CD4-positive, CD25-positive, alpha-beta regulatory T cell (primary cell): ENCODE results near the gene VSIG2. TPM values are rescaled to one million over a fixed set of nuclear protein-coding genes. Genes with fewer than 3 reads are reported as not detected.

Experiments used
- ATAC-seq, 2 donors: fragments of 150-1000 bp; cut with Tn5 transposase; one replicate each; pipeline ENCODE4 v1.10.0; 2021; ENCODE audit warnings: low read depth in 2 of 2, moderate number of reproducible peaks in 2 of 2, moderate library complexity in 1 of 2
- DNase-seq, 3 donors: peaks; one replicate each; pipeline versions ENCODE4 v3.0.0 to v3.0.0-alpha.2; 2012 to 2022; ENCODE audit warnings: mixed read lengths in 1 of 3
- H3K27ac ChIP-seq: one replicate; pipeline ENCODE4 v1.7.0; 2013; ENCODE audit warnings: mild to moderate bottlenecking, low read length; ENCODE audit not compliant: insufficient read depth, poor library complexity, severe bottlenecking
- H3K27me3 ChIP-seq: one replicate; pipeline ENCODE4 v1.7.0; 2013; ENCODE audit warnings: low read length; ENCODE audit not compliant: control insufficient read depth, insufficient read depth
- H3K36me3 ChIP-seq: one replicate; pipeline ENCODE4 v1.7.0; 2013; ENCODE audit warnings: mild to moderate bottlenecking, low read length, moderate library complexity; ENCODE audit not compliant: control insufficient read depth, insufficient read depth
- H3K4me1 ChIP-seq: 2 replicates; pipeline ENCODE4 v1.7.0; 2013; ENCODE audit warnings: mild to moderate bottlenecking, low read length; ENCODE audit not compliant: insufficient read depth, control insufficient read depth, poor library complexity, severe bottlenecking
- H3K4me3 ChIP-seq: one replicate; pipeline ENCODE4 v1.7.0; 2013; ENCODE audit warnings: low read depth, mild to moderate bottlenecking, low read length, moderate library complexity
- H3K9me3 ChIP-seq, 2 experiments: 1 replicate in 1 of 2; 2 replicates in 1 of 2; pipeline ENCODE4 v1.7.0; 2013; ENCODE audit warnings: low read length in 2 of 2, mild to moderate bottlenecking in 1 of 2, moderate library complexity in 1 of 2; ENCODE audit not compliant: control insufficient read depth in 2 of 2
- H3K27ac Mint-ChIP-seq, 3 donors: one replicate each; pipeline ENCODE4 v1.8.0; 2020 to 2022; ENCODE audit warnings: mild to moderate bottlenecking in 3 of 3, mixed read lengths in 3 of 3, moderate library complexity in 2 of 3
- H3K27me3 Mint-ChIP-seq: one replicate; pipeline ENCODE4 v1.8.0; 2022; ENCODE audit warnings: mild to moderate bottlenecking, mixed read lengths
- H3K36me3 Mint-ChIP-seq: one replicate; pipeline ENCODE4 v1.8.0; 2020; ENCODE audit warnings: mixed read lengths
- H3K4me1 Mint-ChIP-seq, 4 donors: one replicate each; pipeline ENCODE4 v1.8.0; 2020 to 2022; ENCODE audit warnings: mixed read lengths in 4 of 4, mild to moderate bottlenecking in 1 of 4
- H3K4me3 Mint-ChIP-seq, 4 donors: one replicate each; pipeline ENCODE4 v1.8.0; 2020 to 2022; ENCODE audit warnings: mild to moderate bottlenecking in 4 of 4, mixed read lengths in 4 of 4, moderate library complexity in 3 of 4
- H3K9me3 Mint-ChIP-seq, 7 donors: one replicate each; pipeline ENCODE4 v1.8.0; 2020 to 2022; ENCODE audit warnings: mixed read lengths in 7 of 7, mild to moderate bottlenecking in 3 of 7, moderate library complexity in 2 of 7
- polyA plus RNA-seq, 4 donors: library from polyadenylated mRNA; unstranded; fragments of 300-500 nt; fragmentation: Illumina TruSeq; gene quantifications; one replicate each; pipeline ENCODE4 v1.2.3, GENCODE V29; 2021
- total RNA-seq: library from RNA; stranded (reverse); gene quantifications from one replicate; pipeline ENCODE4 v1.2.3, GENCODE V29; 2022

VSIG2 gene
- total and polyA plus RNA-seq, 5 donors from 2014 or later = 0.44 to 3.9 (median 0.75) TPM

GRCh38 chr11:124745835-124746620 lies 6.0 kb downstream of the VSIG2 start:
- Mint-ChIP-seq H3K4me1 (peaks cover 0 to 30% (median 3%) of the 10 kb centered on the region in 4 donors), H3K9me3 (no peaks in the 10 kb centered on the region), H3K36me3 (no peaks in the 10 kb centered on the region), H3K4me3 (peak overlapping the region; percentile 95 to 100 (median 98)), H3K27ac (peak overlapping the region; percentile 50 to 98 (median 84)), H3K27me3 (peaks cover 18% of the 10 kb centered on the region)
- Histone ChIP-seq H3K36me3 (no peaks in the 10 kb centered on the region), H3K4me3 (peak overlapping the region; percentile 86), H3K4me1 (peaks cover 7% of the 10 kb centered on the region), H3K27ac (peak overlapping the region; percentile 45), H3K9me3 (no peaks in the 10 kb centered on the region), H3K27me3 (peaks cover 4% of the 10 kb centered on the region)
- DNase-seq = peak in 1 of 3 donors; percentile 37
- peak; percentile 12 to 13 for ATAC-seq

GRCh38 chr11:124745270-124745834 lies 6.7 kb downstream of the VSIG2 start:
- DNase-seq (no peak), ATAC-seq (no peak)
- Histone ChIP-seq H3K27me3 (peaks cover 7% of the 10 kb centered on the region), H3K9me3 (no peaks in the 10 kb centered on the region), H3K36me3 (no peaks in the 10 kb centered on the region), H3K27ac (no peak overlapping the region), H3K4me3 (no peak overlapping the region), H3K4me1 (peaks cover 13% of the 10 kb centered on the region)
- Mint-ChIP-seq H3K36me3 (no peaks in the 10 kb centered on the region), H3K4me1 (peaks cover 0 to 36% (median 9%) of the 10 kb centered on the region in 4 donors), H3K4me3 (peak overlapping the region; percentile 64 to 96 (median 70)), H3K9me3 (no peaks in the 10 kb centered on the region), H3K27me3 (peaks cover 21% of the 10 kb centered on the region), H3K27ac (peak overlapping the region in 1 of 3 donors; percentile 77)

- no peak overlapping the region for H3K4me3 ChIP-seq
- H3K27me3 Mint-ChIP-seq = peaks cover 26% of the 10 kb centered on the region
- no peaks in the 10 kb centered on the region for H3K36me3 Mint-ChIP-seq
- peaks cover 25% of the 10 kb centered on the region for H3K4me1 ChIP-seq
- H3K27me3 ChIP-seq = peaks cover 7% of the 10 kb centered on the region
- peak overlapping the region in 2 of 4 donors; percentile 87 to 96 for H3K4me3 Mint-ChIP-seq
- no peak for ATAC-seq
- DNase-seq = no peak
- no peaks in the 10 kb centered on the region for H3K9me3 Mint-ChIP-seq
- no peaks in the 10 kb centered on the region for H3K9me3 ChIP-seq
- H3K27ac Mint-ChIP-seq = no peak overlapping the region
- H3K4me1 Mint-ChIP-seq = peaks cover 4 to 41% (median 12%) of the 10 kb centered on the region in 4 donors
- no peak overlapping the region for H3K27ac ChIP-seq
- H3K36me3 ChIP-seq = no peaks in the 10 kb centered on the region
Observed at GRCh38 chr11:124743050-124743449, 9.0 kb downstream of the VSIG2 start.

- Mint-ChIP-seq H3K27me3 (peaks cover 29% of the 10 kb centered on the region), H3K36me3 (no peaks in the 10 kb centered on the region), H3K4me3 (peak overlapping the region in 1 of 4 donors; percentile 4), H3K9me3 (no peaks in the 10 kb centered on the region), H3K4me1 (peaks cover 4 to 41% (median 12%) of the 10 kb centered on the region in 4 donors), H3K27ac (no peak overlapping the region)
- no peak overlapping the region for H3K27ac ChIP-seq
- peaks cover 25% of the 10 kb centered on the region for H3K4me1 ChIP-seq
- no peaks in the 10 kb centered on the region for H3K9me3 ChIP-seq
- ATAC-seq (no peak), DNase-seq (no peak)
- H3K27me3 ChIP-seq = peaks cover 7% of the 10 kb centered on the region
- no peak overlapping the region for H3K4me3 ChIP-seq
- H3K36me3 ChIP-seq = no peaks in the 10 kb centered on the region
Observed at GRCh38 chr11:124742555-124742954, 9.5 kb downstream of the VSIG2 start.

GRCh38 chr11:124740277-124740882 lies 11.7 kb downstream of the VSIG2 start:
- Mint-ChIP-seq H3K36me3 (no peaks in the 10 kb centered on the region), H3K27me3 (peaks cover 31% of the 10 kb centered on the region), H3K4me1 (peaks cover 4 to 31% (median 9%) of the 10 kb centered on the region in 4 donors), H3K4me3 (peak overlapping the region; percentile 80 to 90 (median 86)), H3K27ac (peak overlapping the region in 2 of 3 donors; percentile 54 to 71), H3K9me3 (no peaks in the 10 kb centered on the region)
- ATAC-seq (peak; percentile 51 to 58), DNase-seq (peak; percentile 40 to 64 (median 50))
- Histone ChIP-seq H3K4me1 (peaks cover 18% of the 10 kb centered on the region), H3K4me3 (peak overlapping the region; percentile 51), H3K27me3 (peaks cover 7% of the 10 kb centered on the region), H3K9me3 (no peaks in the 10 kb centered on the region), H3K27ac (no peak overlapping the region), H3K36me3 (no peaks in the 10 kb centered on the region)

- peak within 1 kb of the TSS; percentile 51 for H3K4me3 ChIP-seq
Observed at GRCh38 chr11:124739479-124740276, 12.4 kb downstream of the VSIG2 start, which contains the start of gene NRGN. Gene NRGN (plus strand): TSS chr11:124739942. CDS start chr11:124740085, 143 bp downstream.

More at GRCh38 chr11:124739479-124740276, 12.4 kb downstream of the VSIG2 start, which contains the start of gene NRGN:
- H3K27ac Mint-ChIP-seq = peak within 1 kb of the TSS in 2 of 3 donors; percentile 54 to 71
- peaks cover 33% of the 10 kb centered on the region for H3K27me3 Mint-ChIP-seq
- peaks cover 4 to 27% (median 9%) of the 10 kb centered on the region in 4 donors for H3K4me1 Mint-ChIP-seq
- peak; percentile 90 to 92 for ATAC-seq
- Histone ChIP-seq H3K27me3 (peaks cover 7% of the 10 kb centered on the region), H3K27ac (no peak within 1 kb of the TSS), H3K4me1 (peaks cover 18% of the 10 kb centered on the region), H3K36me3 (no peaks in the 10 kb centered on the region), H3K9me3 (no peaks in the 10 kb centered on the region)
- H3K36me3 Mint-ChIP-seq = no peaks in the 10 kb centered on the region
- peak; percentile 74 to 81 (median 77) for DNase-seq
- no peaks in the 10 kb centered on the region for H3K9me3 Mint-ChIP-seq
- peak within 1 kb of the TSS; percentile 80 to 90 (median 87) for H3K4me3 Mint-ChIP-seq
